GM18519 (cell line): ENCODE data around the gene STOX1.
"Not testable (repeated sequence)": the region's sequence is repeated elsewhere in the genome, so short reads cannot be mapped to it uniquely, and the experiment has no call there.

Source experiments
- ATAC-seq: cut with Tn5 transposase; IDR thresholded peaks from one replicate; pipeline ENCODE4 v1.9.1; 2021; ENCODE audit warnings: mild to moderate bottlenecking, moderate library complexity; ENCODE audit not compliant: unreplicated experiment, low FRiP score

The STOX1 gene

DNA sequence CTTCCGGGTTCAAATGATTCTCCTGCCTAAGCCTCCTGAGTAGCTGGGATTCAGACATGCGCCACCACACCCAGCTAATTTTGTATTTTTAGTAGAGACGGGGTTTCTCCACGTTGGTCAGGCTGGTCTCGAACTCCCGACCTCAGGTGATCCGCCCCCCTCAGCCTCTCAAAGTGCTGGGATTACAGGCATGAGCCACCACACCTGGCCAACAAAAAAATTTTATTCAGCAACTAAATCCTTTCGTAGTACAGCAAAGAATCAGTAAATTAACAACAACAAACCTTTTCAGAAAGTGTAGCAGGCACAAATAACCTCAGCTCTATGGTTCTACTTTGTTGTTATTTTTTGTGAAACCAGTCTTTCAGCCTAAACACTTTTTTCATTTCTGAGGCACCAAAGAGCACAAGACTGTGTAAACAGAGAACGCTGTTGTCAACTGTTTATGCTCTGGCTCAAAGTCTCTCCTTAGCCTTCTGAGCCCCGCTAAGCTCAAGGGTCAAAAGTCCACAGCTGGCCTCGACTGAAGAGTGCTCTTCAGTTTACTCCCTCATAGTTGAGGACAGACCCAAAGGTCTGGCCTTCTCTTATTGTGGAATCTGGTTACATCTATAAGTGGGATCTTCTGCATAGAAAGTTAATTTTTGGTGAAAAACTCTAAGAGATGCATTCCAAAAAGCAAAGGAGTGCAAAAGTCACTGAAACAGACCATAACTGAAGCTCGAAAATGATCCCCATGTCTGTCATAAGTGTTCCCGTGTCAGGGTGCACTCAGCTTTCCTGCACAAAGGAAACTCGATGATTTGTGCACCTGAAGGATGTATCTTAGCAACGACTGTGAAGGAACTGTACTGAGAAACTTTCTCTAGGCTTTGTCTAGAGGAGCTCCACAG lies 49.2 kb downstream of the STOX1 start:
- ATAC-seq: no peak

DNA sequence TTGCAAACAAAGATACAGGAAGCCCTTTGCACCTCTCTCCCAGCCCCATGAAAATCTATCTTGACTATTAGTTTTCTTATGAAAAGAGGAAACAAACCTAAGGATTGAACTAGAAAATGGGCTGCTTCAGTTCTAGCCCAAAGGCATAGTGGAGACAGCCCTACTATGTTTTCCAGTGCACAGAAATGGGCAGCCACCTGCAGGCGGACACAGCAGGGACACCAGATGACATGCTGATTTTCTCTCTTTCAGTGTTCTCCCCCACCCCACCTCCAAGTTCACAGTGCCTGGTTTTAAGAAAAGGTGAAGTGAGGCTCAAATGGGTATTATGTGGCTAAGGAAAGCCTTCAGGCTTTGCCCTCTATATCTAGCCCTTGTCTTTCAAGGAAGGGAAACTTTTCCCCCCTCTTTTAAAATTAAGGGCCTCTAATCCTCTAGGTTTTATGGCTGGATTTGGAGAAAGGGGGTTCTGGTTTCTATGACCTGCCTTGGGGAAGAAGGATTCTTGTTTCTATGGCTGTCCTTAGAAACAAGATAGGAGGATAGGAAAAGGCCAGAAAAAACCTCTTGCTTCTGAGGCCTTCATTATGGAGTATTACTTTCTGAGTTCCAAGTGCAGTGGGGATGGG lies 50.3 kb downstream of the STOX1 start:
- ATAC-seq: no peak

DNA sequence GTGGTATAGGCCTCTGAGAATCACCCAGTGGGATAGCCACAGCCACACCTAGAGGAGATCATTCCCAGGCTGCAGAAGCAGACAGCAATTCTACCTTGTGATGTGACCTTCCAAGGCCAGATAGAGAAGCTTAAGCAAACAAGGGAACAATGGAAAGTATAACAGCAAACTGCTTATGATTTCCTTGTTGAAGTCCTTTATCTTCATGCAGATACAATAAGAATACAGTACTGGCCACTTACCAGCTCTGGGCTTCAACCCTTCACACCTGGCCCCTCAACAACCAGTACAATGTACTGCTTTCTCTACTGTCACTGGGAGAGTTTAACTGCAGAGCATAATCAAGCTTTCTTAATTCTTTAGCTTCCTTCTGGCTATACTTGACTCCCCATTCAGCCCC lies 51.2 kb downstream of the STOX1 start:
- no peak for ATAC-seq

DNA sequence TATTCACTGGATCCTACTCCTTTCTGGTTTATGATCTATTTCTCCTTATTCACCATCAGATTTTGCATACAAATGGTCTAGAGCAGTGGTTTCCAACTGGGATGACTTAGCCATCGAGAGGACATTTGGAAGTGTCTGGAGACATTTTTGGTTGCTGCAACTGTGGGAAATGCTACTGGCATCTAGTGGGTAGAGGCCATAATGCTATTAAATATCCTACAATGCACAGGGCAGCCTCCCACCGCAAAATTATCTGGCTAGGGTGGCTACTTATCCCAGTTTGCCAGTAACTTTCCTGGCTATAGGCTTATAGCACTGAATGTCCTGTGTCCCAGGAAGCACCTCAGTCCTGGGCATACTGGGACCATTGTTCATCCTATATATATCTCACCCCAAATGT lies 52.3 kb downstream of the STOX1 start:
- no peak for ATAC-seq

DNA sequence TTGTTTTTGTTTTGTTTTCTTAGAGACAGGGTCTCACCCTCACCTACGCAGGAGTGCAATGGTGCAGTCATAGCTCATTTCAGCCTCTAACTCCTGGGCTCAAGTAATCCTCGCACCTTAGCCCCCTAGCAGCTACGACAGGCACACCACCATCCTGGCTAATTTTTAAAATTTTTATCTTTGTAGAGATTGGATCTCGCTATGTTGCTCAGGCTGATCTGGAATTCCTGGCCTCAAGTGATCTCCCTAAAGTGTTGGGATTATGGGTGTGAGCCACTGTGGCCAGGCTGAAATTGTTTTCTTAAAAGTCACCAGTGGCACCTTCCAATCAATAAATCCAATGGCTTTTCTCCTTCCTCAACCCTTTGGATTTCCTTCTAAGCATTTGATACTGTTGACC lies 52.9 kb downstream of the STOX1 start:
- no peak for ATAC-seq

DNA sequence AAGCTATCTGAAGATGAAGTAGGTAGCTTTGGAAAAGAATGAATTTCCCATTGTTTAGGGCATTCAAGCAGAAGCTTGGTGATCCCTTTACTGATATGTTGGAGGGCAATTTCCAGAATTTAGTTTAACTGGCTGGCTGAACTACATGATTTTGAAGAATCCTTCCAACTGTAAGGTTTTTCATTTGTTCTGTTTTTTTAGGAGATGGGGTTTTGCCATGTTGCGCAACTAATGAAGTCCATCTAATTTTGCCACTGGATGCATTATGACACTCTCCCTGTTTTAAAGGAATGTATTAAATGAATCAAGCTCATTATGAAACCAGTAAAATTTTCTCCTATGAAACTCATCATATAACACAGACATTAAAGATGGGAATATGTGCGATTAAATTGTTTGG lies 67.7 kb downstream of the STOX1 start:
- ATAC-seq: no peak

DNA sequence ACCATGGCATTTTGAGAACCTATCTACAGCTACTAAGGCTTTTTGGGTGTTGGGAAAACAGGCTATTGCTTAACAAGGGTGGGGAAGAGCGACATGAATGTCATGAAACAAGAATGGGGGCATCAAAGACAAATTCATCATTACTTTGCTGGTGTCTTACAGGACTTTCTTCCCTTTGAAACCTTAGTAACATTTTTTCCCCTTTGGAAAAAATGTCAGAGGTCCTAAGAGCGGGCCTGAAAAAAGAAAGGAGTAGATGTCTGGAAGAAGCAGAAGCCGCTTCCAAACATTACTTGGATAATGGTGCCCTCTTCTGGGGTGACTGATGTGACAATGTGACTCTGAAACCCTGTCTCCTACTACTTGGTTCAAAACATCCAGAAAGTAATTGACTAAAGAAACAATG lies 70.0 kb downstream of the STOX1 start:
- no peak for ATAC-seq

DNA sequence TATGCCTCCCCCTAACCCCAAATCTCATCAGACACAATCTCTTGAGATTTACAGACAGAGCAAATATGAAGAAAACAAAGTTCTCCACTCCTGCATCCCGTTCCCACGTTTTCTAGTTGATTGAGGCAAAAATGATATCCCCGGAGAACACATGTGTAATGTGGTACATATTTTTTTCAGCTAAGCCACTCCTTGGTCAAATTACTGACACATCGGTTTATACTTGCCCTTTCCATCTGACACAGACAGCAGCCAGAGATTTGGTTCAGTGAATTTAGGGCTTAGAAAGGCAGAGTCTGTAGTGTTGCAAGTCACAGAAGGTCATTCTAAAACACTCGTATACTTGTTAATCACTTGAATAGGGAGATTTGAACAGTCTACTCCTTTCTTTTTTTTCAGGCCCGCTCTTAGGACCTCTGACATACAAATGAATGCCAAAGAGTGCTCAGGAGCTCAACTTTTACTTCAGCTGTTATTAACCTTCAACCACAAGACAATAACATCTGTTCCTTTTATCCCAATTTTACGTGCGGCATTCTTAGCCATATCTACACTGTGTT lies 71.9 kb downstream of the STOX1 start:
- ATAC-seq: no peak

DNA sequence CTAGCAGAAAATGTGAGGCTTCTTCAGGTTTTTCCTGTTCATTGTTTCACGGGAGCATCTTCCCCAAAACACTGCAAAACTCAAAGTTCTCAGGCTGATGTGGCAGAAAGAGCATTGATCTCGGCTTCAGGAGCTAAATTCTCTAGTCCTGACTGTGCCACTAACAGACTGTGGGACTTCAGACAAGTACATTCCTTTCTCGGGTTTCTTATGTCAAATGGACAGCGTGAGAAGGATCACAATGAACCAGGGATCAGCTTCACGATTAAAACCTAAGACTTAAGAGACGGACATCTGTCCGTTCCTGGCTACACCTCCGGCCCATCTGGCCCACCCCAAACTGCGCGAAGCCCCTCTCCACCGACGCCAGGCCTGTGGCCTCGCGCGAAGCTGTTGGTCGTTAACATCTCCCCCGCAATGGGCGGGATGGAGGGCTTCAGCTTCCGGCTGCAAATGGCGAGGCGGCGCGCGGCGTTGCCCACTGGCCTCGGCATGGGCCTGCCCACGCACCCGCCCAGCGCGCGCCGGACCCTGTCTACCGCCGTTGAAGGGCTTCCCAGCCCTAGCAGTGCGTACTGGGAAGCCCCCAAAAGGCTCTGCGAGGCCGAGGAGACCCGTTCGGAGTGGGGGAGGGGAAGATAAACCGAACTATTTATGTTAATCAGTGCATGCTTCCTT lies 73.2 kb downstream of the STOX1 start:
- peak; percentile 24 for ATAC-seq

DNA sequence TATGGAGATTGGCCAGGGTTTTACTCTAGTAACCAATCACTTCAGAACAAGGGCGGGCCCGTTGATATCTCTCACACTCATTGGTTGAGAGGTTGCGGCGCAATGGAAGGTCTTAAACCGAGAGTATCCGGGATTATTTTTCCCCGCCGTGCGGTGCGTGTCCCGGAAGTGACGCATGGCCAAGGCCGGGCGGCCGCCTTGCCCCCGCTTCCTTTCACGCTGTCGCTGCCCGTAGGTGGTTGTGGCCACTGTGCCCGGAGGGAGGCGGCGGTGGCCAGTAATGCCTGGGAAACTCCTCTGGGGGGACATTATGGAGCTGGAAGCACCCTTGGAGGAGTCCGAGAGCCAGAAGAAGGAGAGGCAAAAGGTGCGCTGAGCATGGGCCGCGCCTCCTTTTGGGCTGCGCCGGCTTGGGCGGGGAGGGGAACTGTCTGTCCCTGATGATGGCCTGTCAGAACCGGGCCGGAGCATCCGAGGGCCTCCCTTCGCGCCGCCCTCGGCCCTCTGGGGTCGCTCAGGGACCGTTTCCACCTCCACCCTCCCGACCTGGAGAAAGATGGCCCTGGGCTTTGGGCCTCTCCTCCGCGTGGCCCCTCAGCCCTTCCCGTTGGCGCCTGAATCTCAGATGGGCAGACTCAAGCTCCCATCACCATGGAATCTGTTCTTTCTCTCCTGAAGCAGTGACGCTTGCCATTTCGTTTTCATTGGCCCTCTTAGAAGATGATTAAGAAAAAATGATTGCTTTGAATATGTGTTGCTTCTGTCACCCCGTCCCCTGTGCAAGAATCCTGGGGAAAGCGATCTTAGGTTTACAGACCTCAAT lies 74.0 kb downstream of the STOX1 start, which contains the start of gene DDX50:
DDX50 (plus strand) TSS at position 211 of the 823 bp plus-strand sequence; CDS start at position 281, 70 bp downstream.
- peak; percentile 96 for ATAC-seq

DNA sequence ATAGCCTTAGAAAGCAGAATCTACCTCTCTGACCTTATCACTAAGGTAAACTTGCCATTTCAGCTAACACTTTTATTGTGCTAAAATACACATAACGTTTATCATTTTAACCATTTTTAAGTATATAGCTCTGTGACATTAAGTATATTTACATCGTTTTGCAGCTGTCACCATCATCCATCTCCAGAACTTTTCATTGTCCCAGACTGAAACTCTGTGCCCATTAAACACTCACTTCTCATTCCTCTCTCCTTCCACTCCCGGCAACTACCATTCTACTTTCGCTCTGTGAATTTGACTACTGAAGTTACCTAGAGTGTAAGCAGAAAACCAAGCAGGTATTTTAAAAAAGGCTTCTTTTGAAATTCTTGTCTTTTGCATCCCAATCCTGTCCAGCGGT lies 75.1 kb downstream of the STOX1 start:
- ATAC-seq: no peak

DNA sequence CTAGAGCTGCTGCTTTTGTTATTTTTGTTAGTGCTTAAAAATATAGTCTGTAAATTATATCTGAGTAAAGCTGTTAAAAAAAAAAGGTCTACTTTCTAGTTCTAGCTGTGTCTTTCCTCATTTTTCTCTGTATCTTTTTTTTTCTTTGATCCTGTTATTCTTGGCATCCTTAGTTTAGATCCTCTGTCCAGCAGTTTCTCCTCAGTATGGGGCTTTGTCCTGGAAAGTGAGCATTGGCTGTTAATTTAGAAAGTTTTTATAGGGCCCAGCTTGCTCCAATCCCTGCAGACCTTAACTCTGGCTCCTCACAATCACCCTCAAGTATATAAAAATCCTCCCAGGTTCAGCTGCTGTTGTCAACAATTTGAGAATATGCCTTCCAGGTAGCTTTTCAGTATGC lies 97.3 kb downstream of the STOX1 start:
- ATAC-seq: no peak

DNA sequence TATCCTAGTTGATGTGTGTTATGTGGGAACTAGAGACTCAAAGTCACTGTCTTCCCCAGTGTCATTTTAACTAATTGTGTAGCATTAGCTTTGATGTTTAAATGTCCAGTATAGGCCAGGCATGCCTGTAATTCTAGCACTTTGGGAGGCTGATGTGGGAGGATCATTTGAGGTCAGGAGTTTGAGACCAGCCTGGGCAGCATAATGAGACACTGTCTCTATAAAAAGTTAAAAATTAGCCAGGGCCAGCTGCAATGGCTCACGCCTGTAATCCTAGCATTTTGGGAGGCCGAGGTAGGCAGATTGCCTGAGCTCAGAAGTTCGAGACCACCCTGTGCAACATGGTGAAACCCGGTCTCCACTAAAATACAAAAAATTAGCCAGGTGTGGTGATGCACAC lies 98.2 kb downstream of the STOX1 start:
- ATAC-seq: no peak

DNA sequence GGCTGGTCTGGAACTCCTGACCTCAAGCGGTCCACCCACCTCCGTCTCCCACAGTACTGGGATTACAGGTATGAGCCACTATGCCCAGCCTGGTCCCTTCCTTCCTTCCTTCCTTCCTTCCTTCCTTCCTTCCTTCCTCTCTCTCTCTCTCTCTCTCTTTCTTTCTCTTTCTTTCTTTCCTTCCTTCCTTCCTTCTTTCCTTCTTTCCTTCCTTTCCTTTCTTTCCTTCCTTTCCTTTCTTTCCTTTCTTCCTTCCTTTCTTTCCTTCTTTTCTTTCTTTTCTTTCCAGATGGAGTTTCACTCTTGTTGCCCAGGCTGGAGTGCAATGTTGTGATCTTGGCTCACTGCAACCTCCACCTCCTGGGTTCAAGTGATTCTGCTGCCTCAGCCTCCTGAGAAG lies 101.8 kb downstream of the STOX1 start:
- not testable (repeated sequence) for ATAC-seq

DNA sequence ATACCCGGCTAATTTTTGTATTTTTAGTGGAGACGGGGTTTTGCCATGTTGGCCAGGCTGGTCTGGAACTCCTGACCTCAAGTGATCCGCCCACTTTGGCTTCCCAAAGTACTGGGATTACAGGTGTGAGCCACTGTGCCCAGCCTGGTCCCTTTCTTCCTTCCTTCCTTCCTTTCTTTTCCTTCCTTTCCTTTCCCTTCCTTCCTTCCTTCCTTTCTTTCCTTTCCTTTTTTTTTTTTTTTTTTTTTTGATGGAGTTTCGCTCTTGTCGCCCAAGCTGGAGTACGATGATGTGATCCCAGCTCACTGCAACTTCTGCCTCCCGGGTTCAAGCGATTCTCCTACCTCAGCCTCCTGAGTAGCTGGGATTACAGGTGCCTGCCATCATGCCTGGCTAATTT lies 102.6 kb downstream of the STOX1 start:
- ATAC-seq: not testable (repeated sequence)

DNA sequence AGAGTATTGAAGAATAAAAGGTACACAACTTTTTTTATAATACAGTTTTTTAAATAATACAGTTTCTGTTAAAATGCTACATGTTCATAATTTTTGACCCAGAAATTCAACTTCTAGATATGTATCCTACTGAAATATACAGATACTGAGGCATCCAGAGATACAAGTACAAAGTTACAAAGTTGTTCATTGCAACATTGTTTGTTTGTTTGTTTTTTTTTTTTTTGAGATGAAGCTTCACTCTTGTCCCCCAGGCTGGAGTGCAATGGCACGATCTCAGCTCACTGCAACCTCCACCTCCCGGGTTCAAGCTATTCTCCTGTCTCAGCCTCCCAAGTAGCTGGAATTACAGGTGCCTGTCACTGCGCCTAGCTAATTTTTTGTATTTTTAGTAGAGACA lies 105.5 kb downstream of the STOX1 start:
- not testable (repeated sequence) for ATAC-seq

DNA sequence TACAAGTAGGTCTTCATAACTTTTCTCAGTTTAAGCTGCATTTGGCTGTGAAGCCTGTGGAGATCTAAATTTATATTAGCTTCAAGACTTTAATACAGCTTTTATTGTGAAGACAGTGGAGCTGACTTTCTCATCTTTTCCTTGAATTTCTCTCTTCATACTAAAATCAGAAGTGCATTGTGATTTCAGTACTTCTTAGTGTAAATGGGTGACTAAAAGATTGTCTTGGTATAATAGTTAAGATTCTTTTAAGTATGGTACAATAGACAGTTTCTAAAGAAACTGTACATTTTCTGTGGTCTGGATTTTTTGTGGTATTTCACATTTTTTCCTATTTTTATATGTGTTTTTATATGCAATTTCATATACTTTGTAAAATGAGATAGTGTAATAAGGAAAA lies 107.7 kb downstream of the STOX1 start:
- ATAC-seq: no peak

DNA sequence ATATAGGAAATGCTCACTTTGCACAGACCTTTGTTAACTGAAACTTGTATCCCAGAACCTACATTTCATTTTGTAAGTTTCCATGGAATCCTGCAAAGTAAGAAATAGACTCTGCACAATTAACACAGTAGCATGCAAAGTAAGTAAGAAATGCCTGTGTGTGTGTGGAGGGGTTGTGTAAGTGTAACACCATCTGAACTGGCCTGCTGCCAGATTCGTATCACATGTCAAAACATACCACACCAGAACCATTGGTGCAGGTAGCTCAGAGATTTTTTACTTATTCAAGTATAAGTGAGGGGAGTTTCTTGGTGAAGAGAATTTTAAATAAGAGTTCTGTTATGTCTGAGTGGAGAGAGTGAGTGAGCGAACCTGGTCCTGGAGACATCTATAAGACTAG lies 110.8 kb downstream of the STOX1 start:
- no peak for ATAC-seq

DNA sequence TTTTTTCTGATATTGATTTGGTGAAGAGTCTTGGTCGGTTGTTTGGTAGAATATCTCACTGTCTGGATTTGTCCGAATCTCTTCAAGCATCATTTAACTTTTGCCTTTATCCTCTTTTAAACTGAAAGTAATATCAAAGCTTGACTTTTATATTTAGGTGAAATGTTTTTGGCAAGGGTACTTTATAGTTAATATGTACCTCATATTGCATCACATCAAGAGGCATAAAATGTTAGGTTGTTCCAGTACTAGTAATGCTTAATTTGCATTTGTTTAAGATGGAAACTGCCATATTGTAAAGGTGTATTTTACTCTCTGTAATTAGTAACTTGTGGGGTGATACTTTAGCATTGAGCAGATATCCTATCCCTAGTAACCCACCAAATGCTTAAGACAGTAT lies 111.6 kb downstream of the STOX1 start:
- no peak for ATAC-seq

DNA sequence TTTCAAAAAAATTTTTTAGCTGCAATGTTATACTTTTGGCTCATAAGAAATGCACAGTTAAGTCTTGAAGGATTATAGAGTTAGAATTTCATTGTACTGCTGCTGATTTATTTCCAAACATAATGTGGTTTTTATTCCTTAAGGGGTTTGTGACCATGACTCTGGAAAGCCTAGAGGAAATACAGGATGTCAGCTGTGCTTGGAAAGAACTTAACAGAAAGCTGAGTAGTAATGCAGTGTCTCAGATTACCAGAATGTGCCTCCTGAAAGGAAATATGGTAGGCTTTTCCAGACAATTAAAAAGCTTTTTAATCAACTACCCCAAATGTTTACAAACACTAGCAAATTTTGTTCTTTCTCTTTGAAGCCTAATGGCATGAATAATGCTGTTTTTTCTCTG lies 113.6 kb downstream of the STOX1 start:
- not testable (repeated sequence) for ATAC-seq
